Limb (tissue), 2 donors: ENCODE data around the gene OR14A2.
"Not testable (repeated sequence)": the region's sequence is repeated elsewhere in the genome, so short reads cannot be mapped to it uniquely, and the experiment has no call there.

Experiments
- DNase-seq, 2 donors: peaks; one replicate each; pipeline ENCODE4 v3.0.0-alpha.2; 2016; ENCODE audit errors: extremely low spot score in 2 of 2

The OR14A2 gene

DNA sequence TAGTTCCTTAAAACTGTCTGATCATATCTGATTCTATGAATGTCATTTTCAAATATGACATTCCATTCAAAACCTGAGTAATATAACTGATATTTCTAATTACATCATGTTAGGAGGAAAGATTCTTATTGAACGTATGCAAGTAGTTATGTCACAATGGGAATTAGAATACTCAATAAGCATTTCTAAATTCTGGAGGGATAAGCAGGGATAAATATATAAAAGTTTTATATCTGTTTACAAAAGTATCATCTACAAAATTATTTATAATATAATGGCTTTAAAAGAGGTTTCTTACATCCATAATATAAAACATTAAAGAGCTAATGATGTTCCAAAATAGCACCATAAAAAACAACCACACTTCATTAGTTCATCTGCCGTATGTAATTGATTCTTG lies at the start of gene OR14A2:
Gene OR14A2, minus strand, starts transcription at position 101 of the 400 bp plus-strand sequence.
- DNase-seq = no peak

DNA sequence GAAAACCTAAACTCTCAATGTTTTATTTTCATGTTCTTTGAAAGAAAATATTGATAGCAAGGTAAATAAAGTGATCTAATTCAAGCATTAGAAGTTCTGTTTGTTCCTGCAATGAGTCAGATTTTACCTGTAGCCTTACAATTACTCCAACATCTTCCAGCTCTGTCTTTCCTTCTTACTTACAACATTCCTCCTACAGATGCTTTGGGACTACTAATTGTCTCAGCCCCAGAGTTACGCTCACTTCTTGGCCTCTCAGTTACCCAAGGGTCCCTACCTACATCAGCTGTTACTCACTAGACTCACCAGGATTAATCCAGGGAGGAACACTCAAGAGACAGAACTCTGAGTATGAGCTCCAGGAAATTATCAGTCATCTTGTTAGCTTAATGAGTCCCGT lies 49.6 kb upstream of the OR14A2 start:
- DNase-seq = no peak

DNA sequence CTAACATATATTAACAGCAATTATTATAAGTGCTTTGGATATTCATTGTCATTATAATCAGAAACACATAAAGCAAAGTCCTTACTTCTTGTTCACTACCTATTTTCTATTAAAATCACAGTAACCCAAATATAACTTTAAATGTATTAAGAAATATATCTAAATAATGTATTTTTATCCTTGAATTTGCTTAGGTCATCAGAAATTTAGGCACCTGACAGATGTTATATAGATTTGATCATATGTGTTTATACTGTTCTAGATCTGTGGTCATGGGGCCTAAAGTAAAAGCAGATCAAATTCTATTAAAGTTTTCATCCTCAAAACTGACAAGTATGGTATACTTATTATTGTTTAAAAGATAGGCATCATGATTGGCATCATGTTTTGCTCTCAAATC lies 21.7 kb upstream of the OR14A2 start:
- no peak for DNase-seq

DNA sequence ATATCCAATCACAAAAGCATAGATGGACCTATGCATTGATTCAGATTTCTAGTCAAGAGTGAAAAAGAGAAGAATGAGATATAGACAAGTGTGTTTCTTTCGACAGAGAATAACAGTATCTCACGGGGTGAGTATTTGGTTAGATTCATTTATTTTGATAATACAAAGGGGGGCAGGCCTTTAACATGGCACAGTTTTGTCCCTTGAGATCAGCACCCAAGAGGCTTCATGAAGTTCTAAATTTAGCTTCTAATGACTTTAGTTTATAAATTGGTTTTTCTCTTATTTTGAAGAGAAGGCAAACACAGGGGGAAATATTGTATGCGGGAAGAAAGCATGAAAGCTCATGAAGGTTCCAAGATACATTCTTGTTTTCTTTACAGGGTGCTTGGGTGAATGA lies 12.5 kb upstream of the OR14A2 start, which contains the start of gene OR1C1:
Gene OR1C1, minus strand, starts transcription at position 101 of the 400 bp plus-strand sequence. CDS start 2,150 bp downstream, outside the sequence.
- DNase-seq = no peak

- DNase-seq = not testable (repeated sequence)
Measured at GRCh38 chr1:247754311-247754710, 6.4 kb upstream of the OR14A2 start.

GRCh38 chr1:247749870-247750269 lies 1.9 kb upstream of the OR14A2 start:
- no peak for DNase-seq

- DNase-seq = no peak
Measured at GRCh38 chr1:247747616-247748015, 325 bp downstream of the OR14A2 start.

GRCh38 chr1:247746391-247746935 lies 1.5 kb downstream of the OR14A2 start:
- peak in 1 of 2 donors; percentile 3 for DNase-seq

GRCh38 chr1:247742215-247742760 lies 5.7 kb downstream of the OR14A2 start:
- DNase-seq = not testable (repeated sequence)

GRCh38 chr1:247741756-247742155 lies 6.2 kb downstream of the OR14A2 start:
- DNase-seq = no peak

- no peak for DNase-seq
Measured at GRCh38 chr1:247740721-247741120, 7.2 kb downstream of the OR14A2 start.

- DNase-seq = no peak
Measured at GRCh38 chr1:247738315-247738714, 9.6 kb downstream of the OR14A2 start, which contains the start of gene OR14K1. TSS of gene OR14K1 (plus strand) at chr1:247738615. CDS start at chr1:247738615, 0 bp downstream.

GRCh38 chr1:247721222-247721621 lies 26.7 kb downstream of the OR14A2 start:
- DNase-seq = no peak

- DNase-seq = no peak
Measured at GRCh38 chr1:247716546-247716945, 31.4 kb downstream of the OR14A2 start, which contains the start of gene OR6F1. TSS of gene OR6F1 (minus strand) at chr1:247716646. CDS start at chr1:247712755, 3,891 bp downstream.

DNA sequence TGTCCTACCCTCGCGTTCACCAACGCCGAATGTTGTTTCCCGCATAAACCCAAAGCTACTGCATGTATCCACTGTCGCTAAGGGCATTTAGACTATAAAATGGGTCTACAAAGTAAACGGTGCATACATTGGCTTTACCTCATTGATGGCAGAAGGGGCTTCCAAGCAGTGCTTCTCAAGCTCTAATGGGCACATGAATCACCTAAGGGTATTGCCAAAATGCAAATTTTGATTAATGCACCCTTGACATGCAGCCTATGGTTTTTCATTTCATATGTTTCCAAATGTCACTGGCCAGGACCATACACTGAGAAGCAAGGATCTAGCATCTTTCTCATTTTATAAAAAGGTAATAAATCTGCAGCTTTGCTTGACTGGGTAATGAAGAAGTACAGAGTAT lies 34.2 kb downstream of the OR14A2 start:
- DNase-seq = no peak

DNA sequence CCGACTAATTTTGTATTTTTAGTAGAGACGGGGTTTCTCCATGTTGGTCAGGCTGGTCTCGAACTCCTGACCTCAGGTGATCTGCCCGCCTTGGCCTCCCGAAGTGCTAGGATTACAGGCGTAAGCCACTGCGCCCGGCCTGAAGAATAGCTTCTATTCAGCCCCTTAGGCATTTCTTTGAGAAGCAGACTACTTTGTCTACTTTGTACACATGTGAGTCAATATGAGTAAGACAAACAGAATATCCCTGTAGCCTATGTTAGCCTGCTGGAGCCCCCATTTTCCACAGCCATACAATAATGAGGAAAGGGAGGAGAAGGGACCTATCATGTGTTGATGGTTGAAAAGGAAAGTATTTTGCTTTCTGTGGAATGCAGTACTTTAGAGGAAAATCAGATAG lies 37.3 kb downstream of the OR14A2 start:
- DNase-seq = not testable (repeated sequence)

DNA sequence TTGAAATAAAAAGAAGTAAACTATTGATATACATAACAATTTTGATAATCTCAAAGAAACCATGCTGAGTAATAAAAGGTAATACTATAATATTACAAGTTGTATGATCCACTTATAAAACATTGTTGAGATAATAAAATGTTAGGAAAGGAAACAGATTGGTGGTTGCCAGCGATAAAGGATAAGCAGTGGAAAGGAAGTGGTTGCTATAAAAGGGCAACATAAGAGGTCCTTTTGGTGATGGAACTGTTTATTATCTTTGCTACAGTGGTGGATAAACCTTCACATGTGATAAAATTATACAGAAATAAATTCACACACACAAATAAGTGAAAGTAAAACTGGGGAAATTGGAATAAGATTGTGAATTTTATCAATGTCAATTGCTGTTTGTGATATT lies 46.6 kb downstream of the OR14A2 start:
- DNase-seq = no peak

- DNase-seq = peak in 1 of 2 donors; percentile 51
Measured at GRCh38 chr1:247681288-247681897, 66.5 kb downstream of the OR14A2 start.

GRCh38 chr1:247680171-247680570 lies 67.8 kb downstream of the OR14A2 start:
- DNase-seq = no peak

GRCh38 chr1:247679639-247680038 lies 68.3 kb downstream of the OR14A2 start, which contains the start of gene OR13G1:
TSS of gene OR13G1 (minus strand) at chr1:247679739. CDS start at chr1:247673041, 6,698 bp downstream.
- DNase-seq = no peak
